GM19239 (cell line): Measurements from ENCODE around the gene SLC25A24.
"Not testable (repeated sequence)": the region's sequence is repeated elsewhere in the genome, so short reads cannot be mapped to it uniquely, and the experiment has no call there.

Source experiments
- DNase-seq: peaks from one replicate; pipeline ENCODE4 v3.0.0; 2011; ENCODE audit warnings: low spot score; ENCODE audit not compliant: insufficient read length
- FAIRE-seq: peaks from 2 replicates; lab custom pipeline; 2011; peaks lifted over from hg19 to GRCh38; lab: Jason Lieb, UNC

The SLC25A24 gene

DNA sequence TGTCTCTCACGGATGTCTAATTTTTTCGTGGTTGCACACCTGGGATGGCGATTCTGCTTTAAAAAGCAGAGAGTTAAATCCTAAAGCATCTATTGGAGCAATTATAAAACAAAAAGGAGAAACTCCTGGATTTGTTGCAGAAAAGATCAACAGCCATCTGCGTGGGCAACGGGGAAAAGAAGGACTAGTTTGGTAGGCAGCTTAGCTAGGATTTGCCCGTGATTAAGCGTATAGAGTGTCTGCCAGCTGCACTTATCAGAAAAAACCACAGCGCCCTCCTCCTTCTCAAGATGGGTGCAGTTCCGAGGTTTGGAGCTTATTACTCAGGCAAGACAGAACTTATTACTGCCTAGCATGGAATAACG lies 526 bp upstream of the SLC25A24 start:
- DNase-seq, result no peak
- no peak for FAIRE-seq

DNA sequence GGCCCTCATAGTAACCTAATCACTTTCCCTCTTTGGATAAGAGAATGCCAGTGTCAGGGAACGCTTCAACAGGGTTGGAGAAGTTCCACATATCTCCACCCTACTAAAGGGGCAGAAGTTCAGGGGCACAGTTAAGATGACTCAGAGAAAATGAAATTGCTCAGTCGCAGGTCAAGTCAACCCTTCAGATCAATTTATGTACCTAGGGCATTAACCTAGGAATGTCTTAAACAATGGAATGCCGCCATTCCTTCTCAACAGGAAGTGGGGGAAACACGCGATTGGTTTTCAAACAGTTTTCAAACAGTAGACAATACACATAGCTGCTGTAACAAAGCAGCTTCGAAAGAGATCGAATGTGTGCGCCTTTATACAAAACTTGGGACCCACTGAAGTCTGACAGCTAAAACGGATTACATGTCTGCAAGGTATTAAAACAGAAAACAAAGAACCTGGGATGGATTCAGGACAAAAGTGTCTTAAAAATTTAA lies 897 bp downstream of the SLC25A24 start:
- DNase-seq, result no peak
- no peak for FAIRE-seq

DNA sequence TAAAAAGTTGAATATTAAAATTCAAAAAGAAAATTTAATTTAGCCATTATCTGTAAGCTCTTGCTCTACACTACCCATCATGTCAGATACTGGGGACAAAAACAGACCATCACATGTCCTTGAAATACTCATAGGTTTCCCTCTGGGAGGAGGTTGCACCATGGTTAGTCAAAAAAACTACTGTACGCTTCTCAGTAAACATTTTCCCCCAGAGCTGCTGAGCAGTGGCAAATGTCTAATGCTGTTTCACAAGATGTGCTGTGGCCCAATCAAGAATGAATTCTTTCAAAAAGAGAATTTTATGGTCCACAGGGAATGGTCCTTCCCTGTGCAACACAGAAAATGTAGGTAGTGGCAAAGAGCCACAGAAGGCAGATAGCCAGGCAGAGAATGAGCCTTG lies 6.1 kb downstream of the SLC25A24 start:
- FAIRE-seq (no peak), DNase-seq (no peak)

DNA sequence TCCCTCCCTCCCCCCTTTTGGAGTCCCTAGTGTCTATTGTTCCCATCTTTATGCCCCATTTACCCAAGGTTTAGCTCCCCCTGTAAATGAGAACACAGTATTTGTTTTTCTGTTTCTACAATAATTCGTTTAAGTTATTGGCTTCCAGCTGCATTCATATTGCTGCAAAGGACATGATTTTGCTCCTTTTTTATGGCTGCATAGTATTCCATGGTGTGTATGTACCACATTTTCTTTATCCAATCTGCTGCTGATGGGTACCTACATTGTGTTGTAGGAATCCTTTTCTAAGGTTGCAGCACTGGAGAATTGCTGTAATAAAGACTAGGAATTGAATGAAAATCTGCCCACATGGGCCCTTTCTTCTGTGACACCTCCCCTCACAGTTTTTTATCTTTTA lies 6.8 kb downstream of the SLC25A24 start:
- FAIRE-seq (no peak), DNase-seq (no peak)

DNA sequence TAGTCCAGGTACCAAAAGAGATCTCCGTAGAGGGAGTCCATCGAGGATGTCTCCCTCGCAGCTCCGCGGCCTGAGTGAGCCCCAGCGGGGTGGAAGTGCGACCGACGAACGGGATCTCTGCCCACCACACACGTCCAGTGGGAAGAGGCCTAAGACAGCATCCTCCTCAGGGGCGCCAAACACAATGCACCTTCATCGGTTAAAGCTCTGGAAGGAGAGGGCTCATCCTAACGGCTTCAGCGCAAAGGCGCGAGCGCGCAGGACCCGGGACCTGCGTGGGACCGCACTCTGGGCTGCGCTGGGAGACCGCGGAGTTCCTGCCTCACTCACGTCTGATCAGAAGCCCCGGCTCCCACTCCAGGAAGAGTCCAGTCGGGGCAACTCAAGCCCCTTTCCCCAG lies 7.6 kb downstream of the SLC25A24 start:
- DNase-seq (no peak), FAIRE-seq (no peak)

DNA sequence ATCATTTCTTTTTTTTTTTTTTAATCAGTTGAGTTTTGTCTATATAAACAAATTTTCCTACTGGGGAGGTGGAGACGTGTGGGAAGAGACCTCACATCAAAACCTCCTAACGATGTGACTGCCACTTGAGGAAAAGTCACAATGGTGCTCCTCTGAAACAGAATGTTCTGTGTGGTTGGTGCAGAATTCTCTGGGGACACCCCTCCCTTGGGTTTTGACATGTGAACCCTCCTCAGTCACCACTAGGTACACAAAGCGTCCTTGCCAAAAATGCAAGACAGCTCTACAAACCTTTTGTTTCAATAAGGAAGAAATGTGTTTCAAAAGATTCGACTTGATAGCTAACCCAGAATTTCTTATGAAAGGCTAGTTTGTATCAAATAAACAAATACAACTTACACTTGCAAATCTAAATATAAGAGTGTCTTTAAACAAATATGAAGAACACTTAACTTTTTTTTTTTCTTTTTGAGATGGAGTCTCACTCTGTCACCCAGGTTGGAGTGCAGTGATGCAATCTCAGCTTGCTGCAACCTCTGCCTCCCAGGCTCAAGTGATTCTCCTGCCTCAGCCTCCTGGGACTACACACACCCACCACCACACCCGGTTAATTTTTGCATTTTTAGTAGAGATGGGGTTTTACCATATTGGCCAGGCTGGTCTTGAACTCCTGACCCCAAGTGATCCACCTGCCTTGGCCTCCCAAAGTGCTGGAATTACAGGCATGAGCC lies 9.3 kb downstream of the SLC25A24 start:
- DNase-seq (no peak), FAIRE-seq (no peak)

DNA sequence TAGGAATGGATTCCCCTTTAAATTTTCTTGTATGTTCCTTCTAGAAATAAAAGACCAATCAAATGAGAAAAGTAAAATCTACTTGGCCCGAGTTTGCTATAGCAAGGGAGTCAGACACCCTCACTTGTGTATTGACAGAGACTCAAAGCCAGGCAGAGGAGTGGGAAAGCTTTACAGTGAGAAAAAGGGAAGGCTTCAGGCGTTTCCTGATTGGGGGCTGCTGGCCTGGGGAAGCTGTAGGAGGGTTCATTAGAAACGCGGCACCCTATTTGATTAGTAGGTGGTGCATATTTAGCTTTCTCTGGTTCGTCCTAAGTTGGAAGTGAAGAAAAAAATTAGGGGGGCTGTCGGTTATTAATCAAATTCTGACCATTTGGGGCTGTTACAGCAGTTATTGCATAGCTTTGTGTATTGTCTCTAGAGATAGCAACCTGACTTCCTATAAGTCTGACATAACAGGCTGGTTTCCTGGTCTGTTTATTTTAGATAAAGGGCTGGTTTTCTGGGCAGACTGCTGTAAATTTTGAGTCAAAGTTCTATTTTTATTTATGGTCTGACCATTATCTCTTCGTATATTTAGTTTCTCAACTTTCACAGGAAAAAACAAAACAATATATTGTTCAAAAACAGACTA lies 10.0 kb downstream of the SLC25A24 start:
- FAIRE-seq (no peak), DNase-seq (no peak)

DNA sequence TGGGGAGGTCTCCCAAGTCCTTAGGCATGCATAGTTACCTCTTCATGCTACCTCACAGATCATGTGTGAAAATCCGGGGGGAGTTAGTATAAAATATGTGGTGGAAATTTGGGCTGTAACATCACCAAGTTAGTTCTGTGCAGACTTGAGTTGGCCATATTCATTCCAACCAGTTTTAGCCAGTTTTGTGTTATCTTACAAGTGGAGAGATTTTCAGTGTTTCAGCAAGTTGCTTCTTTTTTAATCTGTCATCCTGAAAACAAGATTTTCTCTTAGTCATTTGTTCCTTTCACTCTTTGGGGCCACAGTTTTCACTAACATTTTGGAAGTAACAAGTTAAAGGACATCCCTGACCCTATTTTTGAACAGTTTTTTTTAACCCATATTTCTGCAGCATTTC lies 11.3 kb downstream of the SLC25A24 start:
- DNase-seq (no peak), FAIRE-seq (no peak)

DNA sequence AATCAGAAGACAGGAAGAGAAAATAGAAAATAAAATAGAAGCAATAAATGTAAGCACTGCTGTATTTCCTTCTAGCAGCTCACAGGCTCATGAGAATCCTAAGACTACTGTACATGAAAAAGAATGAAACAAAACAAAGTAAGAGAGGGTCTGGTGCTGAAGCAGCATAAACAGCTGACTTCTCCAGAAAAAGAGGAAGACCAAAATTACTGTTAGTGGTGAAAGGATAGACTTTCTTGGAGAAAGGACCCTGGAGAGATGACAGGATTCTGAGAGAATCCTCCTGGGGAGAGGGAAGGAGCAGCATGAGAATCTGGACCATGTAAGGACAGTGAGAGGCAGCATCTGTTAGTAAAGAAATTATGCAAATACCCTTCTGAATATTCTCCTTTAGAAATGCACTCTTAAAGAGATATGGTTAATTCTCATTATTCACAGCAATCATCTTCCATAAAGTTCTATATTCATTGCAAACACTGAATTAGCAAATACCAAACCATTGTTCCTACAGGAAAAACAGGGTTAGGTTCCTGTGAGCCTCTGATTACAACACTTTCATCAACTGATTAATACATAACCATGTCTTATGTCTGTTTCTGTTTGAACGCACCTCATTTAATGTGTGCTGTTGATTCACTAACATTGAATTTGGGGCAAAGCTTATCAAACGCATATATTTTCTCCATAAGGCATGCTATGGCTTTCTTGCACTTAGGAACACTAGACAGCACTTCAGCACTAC lies 17.0 kb downstream of the SLC25A24 start:
- FAIRE-seq (no peak), DNase-seq (no peak)

DNA sequence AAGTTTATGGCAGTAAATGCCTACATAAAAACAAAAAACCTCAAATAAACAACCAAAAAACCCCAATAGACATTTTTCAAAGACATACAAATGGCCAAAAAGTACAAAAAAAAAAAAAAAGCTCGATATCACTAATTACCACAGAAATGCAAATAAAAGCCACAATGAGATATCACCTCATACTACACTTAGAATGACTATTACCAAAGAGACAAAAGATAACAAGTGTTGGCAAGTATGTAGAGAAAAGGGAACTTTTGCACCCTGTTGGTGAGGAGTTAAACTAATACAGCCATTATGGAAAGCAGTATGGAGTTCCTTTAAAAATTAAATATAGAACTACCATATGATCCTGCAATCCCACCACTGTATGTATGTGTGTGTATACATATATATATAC lies 21.1 kb downstream of the SLC25A24 start:
- FAIRE-seq, result no peak
- no peak for DNase-seq

DNA sequence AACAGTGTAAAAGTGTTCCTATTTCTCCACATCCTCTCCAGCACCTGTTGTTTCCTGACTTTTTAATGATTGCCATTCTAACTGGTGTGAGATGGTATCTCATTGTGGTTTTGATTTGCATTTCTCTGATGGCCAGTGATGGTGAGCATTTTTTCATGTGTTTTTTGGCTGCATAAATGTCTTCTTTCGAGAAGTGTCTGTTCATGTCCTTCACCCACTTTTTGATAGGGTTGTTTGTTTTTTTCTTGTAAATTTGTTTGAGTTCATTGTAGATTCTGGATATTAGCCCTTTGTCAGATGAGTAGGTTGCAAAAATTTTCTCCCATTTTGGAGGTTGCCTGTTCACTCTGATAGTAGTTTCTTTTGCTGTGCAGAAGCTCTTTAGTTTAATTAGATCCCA lies 37.7 kb downstream of the SLC25A24 start:
- not testable (repeated sequence) for FAIRE-seq, DNase-seq

DNA sequence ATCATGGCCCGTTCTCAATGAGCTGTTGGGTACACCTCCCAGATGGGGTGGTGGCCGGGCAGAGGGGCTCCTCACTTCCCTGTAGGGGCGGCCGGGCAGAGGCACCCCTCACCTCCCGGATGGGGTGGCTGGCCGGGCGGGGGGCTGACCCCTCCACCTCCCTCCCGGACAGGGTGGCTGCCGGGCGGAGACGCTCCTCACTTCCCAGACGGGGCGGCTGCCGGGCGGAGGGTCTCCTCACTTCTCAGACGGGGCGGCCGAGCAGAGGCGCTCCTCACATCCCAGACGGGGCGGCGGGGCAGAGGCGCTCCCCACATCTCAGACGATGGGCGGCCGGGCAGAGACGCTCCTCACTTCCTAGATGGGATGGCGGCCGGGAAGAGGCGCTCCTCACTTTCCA lies 40.2 kb downstream of the SLC25A24 start:
- not testable (repeated sequence) for DNase-seq, FAIRE-seq

DNA sequence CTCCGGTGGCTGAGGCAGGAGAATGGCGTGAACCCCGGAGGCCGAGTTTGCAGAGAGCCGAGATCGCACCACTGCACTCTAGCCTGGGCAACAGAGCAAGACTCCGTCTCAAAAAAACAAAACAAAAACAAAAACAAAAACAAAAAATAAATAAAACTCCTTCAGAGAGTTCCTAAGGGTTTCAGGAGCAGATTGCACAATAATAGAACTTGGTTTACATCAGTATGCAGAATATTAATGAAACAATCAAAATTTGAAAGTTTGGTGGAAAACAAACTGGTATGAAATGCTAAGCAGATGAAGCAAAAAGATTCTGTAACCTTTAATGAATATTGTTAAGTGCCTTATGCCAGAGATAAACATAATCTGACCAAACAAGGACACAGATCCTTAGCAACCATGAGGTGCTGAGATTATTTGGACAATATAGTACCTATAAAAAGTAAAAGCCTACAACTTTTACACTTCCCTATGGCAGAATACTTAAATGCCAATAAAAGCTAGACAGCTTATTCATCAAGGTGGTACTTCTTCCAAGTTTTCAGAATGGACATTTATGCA lies 41.2 kb downstream of the SLC25A24 start:
- FAIRE-seq, result no peak
- no peak for DNase-seq

DNA sequence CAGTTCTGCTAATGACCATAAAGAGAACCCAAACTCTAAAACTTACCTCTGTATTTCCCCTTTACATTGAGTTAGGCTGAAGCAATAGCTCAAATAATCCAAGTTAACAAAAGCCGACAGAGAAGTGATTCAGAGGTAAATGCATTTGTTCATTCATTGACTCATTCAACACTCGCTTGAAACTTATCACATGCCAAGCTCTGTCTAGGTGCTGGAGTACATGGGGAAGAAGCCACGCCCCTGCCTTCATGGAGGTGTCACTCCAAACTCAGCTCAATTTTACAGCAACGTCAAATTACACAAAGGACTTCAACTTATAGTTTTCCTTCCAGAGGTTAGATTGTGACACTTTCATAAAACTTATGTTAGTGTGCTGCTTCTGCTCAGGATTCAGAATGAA lies 45.8 kb downstream of the SLC25A24 start:
- DNase-seq (no peak), FAIRE-seq (no peak)

DNA sequence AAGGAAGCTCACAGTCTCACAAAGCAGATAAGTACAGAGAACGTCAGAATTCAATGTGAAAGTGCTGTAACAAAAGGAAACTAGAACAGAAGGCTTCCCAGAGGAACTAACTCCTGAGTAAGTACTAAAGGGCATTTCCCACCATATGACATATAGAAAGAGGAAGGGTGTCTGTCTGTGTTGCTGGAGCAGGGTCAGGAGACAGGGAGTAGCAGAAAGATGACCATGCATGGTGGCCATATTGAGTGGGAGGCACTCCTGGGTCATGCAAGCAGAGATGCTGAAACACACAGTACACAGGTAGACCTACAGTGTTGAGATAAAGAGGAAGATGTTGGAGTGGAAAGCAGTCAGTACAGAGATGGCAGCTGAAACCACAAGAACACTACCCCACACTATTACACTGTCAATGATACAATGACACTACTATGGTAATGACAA lies 47.3 kb downstream of the SLC25A24 start:
- FAIRE-seq (no peak), DNase-seq (no peak)

DNA sequence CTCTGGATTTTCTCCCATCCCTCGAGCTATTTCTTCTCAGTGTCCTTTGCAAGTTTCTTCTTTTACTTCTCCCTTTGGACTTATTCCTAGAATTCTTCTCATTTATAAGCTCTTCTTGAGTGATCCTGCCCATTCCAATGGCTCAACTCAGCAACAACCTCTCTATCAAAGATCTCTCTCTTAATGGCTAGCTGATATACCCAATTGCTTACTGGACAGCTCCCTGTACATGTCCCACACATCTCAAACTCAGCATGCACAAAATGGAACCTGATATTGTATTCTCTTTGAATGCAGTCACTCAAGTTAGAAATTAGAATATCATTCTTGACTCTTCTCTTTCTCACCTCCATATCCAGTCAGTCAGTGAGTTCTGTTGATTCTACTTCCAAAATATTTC lies 48.6 kb downstream of the SLC25A24 start:
- DNase-seq, result no peak
- FAIRE-seq, result no peak

DNA sequence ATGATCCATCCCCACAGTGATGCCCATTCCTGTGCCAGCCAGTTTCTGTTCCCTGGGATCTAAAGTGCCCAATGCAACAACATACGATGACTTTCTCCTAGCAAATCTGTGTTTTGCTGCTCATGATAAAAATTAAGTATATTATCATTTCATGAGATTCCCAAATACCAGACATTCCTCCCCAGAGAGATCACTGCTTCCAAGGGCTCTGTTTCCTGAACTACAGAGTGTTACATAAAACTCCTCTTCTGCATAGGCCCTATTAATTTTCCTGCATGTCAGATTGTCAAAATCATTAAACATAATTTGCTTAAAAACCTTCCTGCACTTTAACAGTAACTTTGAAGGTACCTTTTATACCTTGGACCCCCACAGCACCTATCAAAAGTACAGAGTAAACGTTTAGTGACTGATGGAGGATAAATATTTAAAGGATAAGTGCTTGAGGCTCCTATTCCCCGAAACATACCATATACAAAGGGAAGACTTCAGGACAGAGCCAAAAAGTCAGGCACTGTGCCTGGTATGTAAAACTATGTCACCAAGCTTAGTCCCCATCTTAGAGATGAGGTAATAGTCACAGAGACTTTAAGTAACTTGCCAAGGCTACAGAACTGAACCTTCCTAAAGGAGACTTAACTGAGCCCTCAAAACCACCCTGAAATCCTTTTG lies 50.2 kb downstream of the SLC25A24 start:
- no peak for FAIRE-seq
- DNase-seq, result no peak

DNA sequence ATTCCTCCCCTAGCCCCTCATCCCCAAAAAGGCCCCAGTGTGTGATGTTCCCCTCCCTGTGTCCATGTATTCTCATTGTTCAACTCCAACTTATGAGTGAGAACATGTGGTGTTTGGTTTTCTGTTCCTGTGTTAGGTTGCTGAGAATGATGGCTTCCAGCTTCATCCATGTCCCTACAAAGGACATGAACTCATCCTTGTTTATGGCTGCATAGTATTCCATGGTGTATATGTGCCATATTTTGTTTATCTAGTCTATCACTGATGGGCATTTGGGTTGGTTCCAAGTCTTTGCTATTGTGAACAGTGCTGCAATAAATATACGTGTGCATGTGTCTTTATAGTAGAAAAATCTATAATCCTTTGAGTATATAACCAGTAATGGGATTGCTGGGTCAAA lies 55.6 kb downstream of the SLC25A24 start:
- DNase-seq, FAIRE-seq: not testable (repeated sequence)

DNA sequence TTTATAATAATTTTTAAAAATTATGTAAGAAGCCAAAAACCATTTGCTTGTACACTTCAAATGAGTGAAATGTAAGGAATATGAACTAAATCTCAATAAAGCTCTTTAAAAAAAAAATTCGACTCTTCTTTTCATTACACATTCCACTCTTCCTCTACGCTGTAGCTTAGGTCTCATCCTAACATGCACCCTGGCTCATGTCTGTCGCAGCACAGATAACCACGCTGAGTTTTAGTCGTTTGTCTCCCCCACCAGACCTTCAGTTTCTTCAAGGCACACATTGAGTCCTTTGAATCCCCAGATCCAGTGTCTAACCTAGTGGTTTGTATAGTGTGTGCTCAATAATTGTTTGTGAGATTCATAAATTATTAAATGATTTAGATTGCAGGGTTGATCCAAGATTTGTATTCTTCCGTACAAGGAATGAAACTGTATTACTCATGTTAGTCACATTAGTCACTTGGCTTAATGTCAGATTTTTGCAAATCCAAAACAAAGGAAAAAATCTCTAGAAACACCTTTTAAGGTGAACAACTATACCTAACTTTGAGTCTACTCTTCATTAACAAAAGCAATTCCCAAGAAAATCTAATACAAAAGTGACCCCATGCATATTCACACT lies 57.3 kb downstream of the SLC25A24 start:
- FAIRE-seq, result no peak
- no peak for DNase-seq

DNA sequence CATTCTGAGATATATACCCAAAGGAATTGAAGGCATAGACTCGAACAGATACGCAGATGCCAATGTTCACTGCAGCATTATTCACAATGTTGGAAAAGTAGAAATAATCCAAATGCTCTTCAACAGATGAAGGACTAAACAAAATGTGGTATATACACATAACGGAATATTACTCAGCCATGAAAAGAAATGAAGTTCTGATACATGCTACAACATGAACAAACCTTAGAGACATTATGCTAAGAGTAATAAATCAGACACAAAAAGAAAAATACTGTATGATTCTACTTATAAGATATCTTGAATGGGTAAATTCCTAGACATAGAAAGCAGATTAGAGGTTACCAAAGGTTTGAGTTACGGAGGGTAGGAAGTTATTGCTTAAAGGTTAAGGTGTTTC lies 57.9 kb downstream of the SLC25A24 start:
- no peak for DNase-seq
- FAIRE-seq, result no peak
